HG02798 (cell line): ENCODE results near the gene DPYSL5.
"Not testable (repeated sequence)": the region's sequence is repeated elsewhere in the genome, so short reads cannot be mapped to it uniquely, and the experiment has no call there.

Source experiments
- ATAC-seq: cut with Tn5 transposase; IDR thresholded peaks from one replicate; pipeline ENCODE4 v1.9.1; 2021; ENCODE audit warnings: mild to moderate bottlenecking; ENCODE audit not compliant: unreplicated experiment, poor library complexity

Gene DPYSL5

GRCh38 chr2:26870585-26871095, 22.7 kb downstream of the DPYSL5 start:
- no peak for ATAC-seq

GRCh38 chr2:26873286-26873983, 25.5 kb downstream of the DPYSL5 start:
- ATAC-seq: no peak

GRCh38 chr2:26874514-26874913, 26.6 kb downstream of the DPYSL5 start:
- no peak for ATAC-seq

GRCh38 chr2:26875065-26875634, 27.2 kb downstream of the DPYSL5 start:
- no peak for ATAC-seq

GRCh38 chr2:26875808-26876207, 27.9 kb downstream of the DPYSL5 start:
- no peak for ATAC-seq

GRCh38 chr2:26876260-26876659, 28.3 kb downstream of the DPYSL5 start:
- ATAC-seq: no peak

GRCh38 chr2:26877276-26877675, 29.3 kb downstream of the DPYSL5 start:
- ATAC-seq: no peak

GRCh38 chr2:26880161-26880560, 32.2 kb downstream of the DPYSL5 start:
- ATAC-seq: no peak

- no peak for ATAC-seq
Measured at GRCh38 chr2:26880910-26881435, 33.0 kb downstream of the DPYSL5 start.

GRCh38 chr2:26882220-26882619, 34.3 kb downstream of the DPYSL5 start:
- not testable (repeated sequence) for ATAC-seq

- ATAC-seq: no peak
Measured at GRCh38 chr2:26883956-26884355, 36.0 kb downstream of the DPYSL5 start.

- ATAC-seq: no peak
Measured at GRCh38 chr2:26884486-26884885, 36.6 kb downstream of the DPYSL5 start.

GRCh38 chr2:26885651-26886329, 37.9 kb downstream of the DPYSL5 start:
- ATAC-seq: no peak

- ATAC-seq: no peak
Measured at GRCh38 chr2:26886736-26887135, 38.8 kb downstream of the DPYSL5 start.

GRCh38 chr2:26887151-26887550, 39.2 kb downstream of the DPYSL5 start:
- no peak for ATAC-seq

GRCh38 chr2:26889796-26890195, 41.9 kb downstream of the DPYSL5 start:
- no peak for ATAC-seq

- ATAC-seq: no peak
Measured at GRCh38 chr2:26890341-26891000, 42.5 kb downstream of the DPYSL5 start.

GRCh38 chr2:26892133-26892532, 44.2 kb downstream of the DPYSL5 start:
- ATAC-seq: no peak

GRCh38 chr2:26892922-26893524, 45.1 kb downstream of the DPYSL5 start:
- no peak for ATAC-seq

GRCh38 chr2:26894136-26894535, 46.2 kb downstream of the DPYSL5 start:
- no peak for ATAC-seq
